Neural progenitor cell (in vitro differentiated cells): ENCODE measurements around the gene CNRIP1.

Source experiments
- CTCF ChIP-seq: fragments of 200-600 bp; sonication (generic); IDR thresholded peaks from 2 replicates; pipeline ENCODE4 v1.5.1; 2017; ENCODE audit warnings: antibody characterized with exemption, mild to moderate bottlenecking
- EZH2 ChIP-seq: fragments of 200-600 bp; sonication (generic); IDR thresholded peaks from 2 replicates; pipeline ENCODE4 v1.6.1; 2017; ENCODE audit warnings: antibody characterized with exemption, mild to moderate bottlenecking, moderate library complexity
- EZH2phosphoT487 ChIP-seq: fragments of 200-600 bp; sonication (generic); IDR thresholded peaks from 2 replicates; pipeline ENCODE4 v1.6.1; 2017; ENCODE audit warnings: antibody characterized with exemption

GRCh38 chr2:68283419-68283812 lies 36.3 kb downstream of the CNRIP1 start:
- TF ChIP-seq EZH2 (no peak), CTCF (no peak), EZH2phosphoT487 (no peak)
